Mesothelial cell of epicardium (in vitro differentiated cells): ENCODE measurements around the gene LYZL2. TPM values are rescaled to one million over a fixed set of nuclear protein-coding genes. Genes with fewer than 3 reads are reported as not detected.
"Not testable (repeated sequence)": the region's sequence is repeated elsewhere in the genome, so short reads cannot be mapped to it uniquely, and the experiment has no call there.

Experiments used
- DNase-seq, 2 experiments: peaks; one replicate each; pipeline ENCODE4 v3.0.0; 2021; ENCODE audit warnings: low spot score in 2 of 2; ENCODE audit not compliant: unreplicated experiment in 2 of 2
- H3K27ac Mint-ChIP-seq: 2 replicates; pipeline ENCODE4 v1.8.0; 2021; ENCODE audit warnings: mixed read lengths
- H3K27me3 Mint-ChIP-seq: 2 replicates; pipeline ENCODE4 v1.8.0; 2021; ENCODE audit warnings: low read depth, mixed read lengths
- H3K36me3 Mint-ChIP-seq: 2 replicates; pipeline ENCODE4 v1.8.0; 2021; ENCODE audit warnings: mixed read lengths
- H3K4me1 Mint-ChIP-seq: 2 replicates; pipeline ENCODE4 v1.8.0; 2021; ENCODE audit warnings: mixed read lengths
- H3K4me3 Mint-ChIP-seq: 2 replicates; pipeline ENCODE4 v1.8.0; 2021; ENCODE audit warnings: mild to moderate bottlenecking, moderate library complexity, mixed read lengths
- H3K9me3 Mint-ChIP-seq: 2 replicates; pipeline ENCODE4 v1.8.0; 2021; ENCODE audit warnings: mixed read lengths
- total RNA-seq: library from RNA; stranded (reverse); gene quantifications from 3 replicates; pipeline ENCODE4 v1.2.1, GENCODE V29; 2021
- TF ChIP-seq, protein P1 (sequence below): fragments of 200-600 bp; sonication (generic); IDR thresholded peaks from one replicate; pipeline ENCODE4 v1.5.0; 2021; ENCODE audit warnings: antibody characterized with exemption; ENCODE audit not compliant: unreplicated experiment

The LYZL2 gene
- total RNA-seq, 1 donor from 2014 or later = not detected

DNA sequence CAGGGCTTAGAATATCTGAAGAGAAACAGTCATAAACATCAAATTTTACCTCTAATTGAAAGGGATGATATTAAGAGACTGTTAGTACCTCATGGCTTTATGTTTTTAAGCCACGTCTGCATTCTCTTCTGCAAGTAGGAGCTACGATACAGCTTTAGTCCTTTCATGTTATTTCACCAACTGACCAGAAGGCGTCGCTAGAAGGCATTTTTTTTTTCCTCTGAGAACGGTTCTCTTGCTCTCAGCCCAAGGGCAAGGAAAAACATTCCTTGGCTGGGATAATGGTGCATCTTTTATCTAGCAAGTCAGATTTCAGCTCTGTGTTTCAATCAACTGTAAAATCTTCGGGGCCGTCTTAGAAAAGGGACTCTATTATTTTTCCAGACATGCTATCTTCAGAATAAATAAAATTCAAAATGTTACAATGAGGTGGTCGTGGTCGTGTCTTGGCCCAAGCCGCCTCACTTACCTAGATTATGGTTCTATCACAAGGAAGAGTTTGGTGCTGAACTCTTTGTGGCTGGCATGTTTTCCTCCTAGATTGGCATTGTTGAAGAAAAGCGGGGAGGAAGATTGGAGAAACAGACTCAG is 41.6 kb upstream of the LYZL2 start:
- TF ChIP-seq, protein P1, sequence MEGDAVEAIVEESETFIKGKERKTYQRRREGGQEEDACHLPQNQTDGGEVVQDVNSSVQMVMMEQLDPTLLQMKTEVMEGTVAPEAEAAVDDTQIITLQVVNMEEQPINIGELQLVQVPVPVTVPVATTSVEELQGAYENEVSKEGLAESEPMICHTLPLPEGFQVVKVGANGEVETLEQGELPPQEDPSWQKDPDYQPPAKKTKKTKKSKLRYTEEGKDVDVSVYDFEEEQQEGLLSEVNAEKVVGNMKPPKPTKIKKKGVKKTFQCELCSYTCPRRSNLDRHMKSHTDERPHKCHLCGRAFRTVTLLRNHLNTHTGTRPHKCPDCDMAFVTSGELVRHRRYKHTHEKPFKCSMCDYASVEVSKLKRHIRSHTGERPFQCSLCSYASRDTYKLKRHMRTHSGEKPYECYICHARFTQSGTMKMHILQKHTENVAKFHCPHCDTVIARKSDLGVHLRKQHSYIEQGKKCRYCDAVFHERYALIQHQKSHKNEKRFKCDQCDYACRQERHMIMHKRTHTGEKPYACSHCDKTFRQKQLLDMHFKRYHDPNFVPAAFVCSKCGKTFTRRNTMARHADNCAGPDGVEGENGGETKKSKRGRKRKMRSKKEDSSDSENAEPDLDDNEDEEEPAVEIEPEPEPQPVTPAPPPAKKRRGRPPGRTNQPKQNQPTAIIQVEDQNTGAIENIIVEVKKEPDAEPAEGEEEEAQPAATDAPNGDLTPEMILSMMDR = peak; percentile 88
- H3K36me3 Mint-ChIP-seq = no peaks in the 10 kb centered on the region
- no peak overlapping the region for H3K4me3 Mint-ChIP-seq
- H3K9me3 Mint-ChIP-seq = no peaks in the 10 kb centered on the region
- no peaks in the 10 kb centered on the region for H3K4me1 Mint-ChIP-seq
- DNase-seq = peak in 1 of 2 experiments; percentile 48
- H3K27ac Mint-ChIP-seq = no peak overlapping the region
- no peaks in the 10 kb centered on the region for H3K27me3 Mint-ChIP-seq

DNA sequence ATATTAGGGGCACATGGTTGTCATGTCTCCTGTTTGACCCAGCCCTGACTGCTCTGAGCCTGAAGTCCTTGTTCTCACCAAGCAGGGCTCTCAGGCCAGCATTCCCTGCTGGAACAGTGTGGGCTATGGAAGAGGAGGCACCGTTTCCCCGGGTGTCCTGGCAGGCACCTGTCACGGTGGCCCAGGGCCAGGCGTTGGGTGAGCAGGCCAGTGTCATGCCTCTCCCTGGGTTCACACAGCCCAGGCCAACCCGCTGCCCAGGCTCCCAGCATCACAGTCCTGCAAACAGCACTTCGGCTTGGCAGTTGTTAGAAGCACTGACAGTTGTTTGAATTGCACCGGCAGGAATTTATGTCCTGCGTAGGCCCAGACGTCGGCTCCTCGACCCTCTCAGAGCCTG is 38.4 kb upstream of the LYZL2 start:
- not testable (repeated sequence) for H3K27ac Mint-ChIP-seq, H3K4me1 Mint-ChIP-seq, H3K4me3 Mint-ChIP-seq, H3K36me3 Mint-ChIP-seq, H3K27me3 Mint-ChIP-seq, DNase-seq, H3K9me3 Mint-ChIP-seq

DNA sequence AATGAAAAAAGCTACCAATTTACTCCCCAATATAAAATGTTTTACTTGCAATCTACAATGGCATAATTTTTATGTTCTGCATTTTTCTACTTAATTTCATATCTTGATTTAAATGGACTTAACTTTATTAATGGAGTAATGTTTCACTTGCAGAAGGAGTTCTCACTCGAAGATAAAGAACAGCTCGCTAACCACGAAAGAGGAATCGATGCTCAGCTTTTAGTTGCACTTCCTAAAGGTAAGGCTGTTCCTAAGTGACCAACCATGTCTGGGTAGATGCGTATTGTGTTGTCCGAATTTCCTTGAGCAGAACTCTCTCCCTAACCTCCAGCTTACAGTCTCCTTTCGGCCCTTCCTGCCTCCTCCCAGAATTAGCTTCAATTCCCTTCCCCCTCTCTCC is 33.9 kb upstream of the LYZL2 start:
- H3K36me3 Mint-ChIP-seq, H3K27ac Mint-ChIP-seq, H3K9me3 Mint-ChIP-seq, H3K4me3 Mint-ChIP-seq, H3K4me1 Mint-ChIP-seq, DNase-seq: not testable (repeated sequence)
- peaks cover 10% of the 10 kb centered on the region for H3K27me3 Mint-ChIP-seq

DNA sequence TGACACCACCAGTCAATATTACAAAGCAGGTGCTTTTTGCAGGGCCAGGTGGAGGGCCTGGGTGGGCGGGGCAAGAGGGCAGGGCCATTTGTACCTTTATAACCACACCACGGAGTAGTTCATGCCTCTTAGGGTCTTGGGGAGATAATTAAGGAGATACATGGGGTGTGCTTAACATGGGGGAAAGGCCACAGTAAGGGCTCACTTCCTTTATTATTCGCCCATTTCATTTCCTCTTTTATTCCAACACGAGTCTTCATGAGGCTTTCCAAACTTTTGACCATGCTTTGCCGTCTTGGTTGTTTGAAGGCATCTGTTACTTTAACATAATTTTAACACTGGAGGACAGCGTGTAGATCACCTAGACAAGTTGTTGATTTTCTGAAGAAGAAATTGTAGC is 33.3 kb upstream of the LYZL2 start:
- no peak for DNase-seq
- no peaks in the 10 kb centered on the region for H3K36me3 Mint-ChIP-seq
- H3K4me1 Mint-ChIP-seq = no peaks in the 10 kb centered on the region
- no peaks in the 10 kb centered on the region for H3K9me3 Mint-ChIP-seq
- H3K27ac Mint-ChIP-seq = no peak overlapping the region
- TF ChIP-seq, protein P1 = no peak
- peaks cover 13% of the 10 kb centered on the region for H3K27me3 Mint-ChIP-seq
- no peak overlapping the region for H3K4me3 Mint-ChIP-seq

DNA sequence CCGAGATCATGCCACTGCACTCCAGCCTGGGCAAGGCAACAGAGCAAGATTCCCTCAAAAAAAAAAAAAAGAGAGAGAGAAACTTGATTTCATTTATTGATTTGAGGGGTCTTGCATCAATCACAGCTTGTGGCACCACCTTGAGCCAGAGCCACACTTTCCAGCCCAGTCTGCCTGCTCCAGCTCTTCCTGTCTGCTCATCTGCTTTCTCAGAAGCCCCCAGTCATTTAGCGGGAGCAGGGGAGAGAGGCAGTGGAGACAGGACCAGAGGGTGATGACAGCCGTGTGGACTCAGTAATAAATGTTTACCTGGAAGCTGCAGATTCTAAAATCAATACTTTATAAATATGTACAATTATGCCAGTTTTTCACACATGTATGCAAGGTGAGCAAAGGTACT is 30.8 kb upstream of the LYZL2 start:
- peaks cover 22% of the 10 kb centered on the region for H3K27me3 Mint-ChIP-seq
- DNase-seq, H3K4me3 Mint-ChIP-seq, H3K4me1 Mint-ChIP-seq, H3K27ac Mint-ChIP-seq, H3K9me3 Mint-ChIP-seq, H3K36me3 Mint-ChIP-seq: not testable (repeated sequence)

DNA sequence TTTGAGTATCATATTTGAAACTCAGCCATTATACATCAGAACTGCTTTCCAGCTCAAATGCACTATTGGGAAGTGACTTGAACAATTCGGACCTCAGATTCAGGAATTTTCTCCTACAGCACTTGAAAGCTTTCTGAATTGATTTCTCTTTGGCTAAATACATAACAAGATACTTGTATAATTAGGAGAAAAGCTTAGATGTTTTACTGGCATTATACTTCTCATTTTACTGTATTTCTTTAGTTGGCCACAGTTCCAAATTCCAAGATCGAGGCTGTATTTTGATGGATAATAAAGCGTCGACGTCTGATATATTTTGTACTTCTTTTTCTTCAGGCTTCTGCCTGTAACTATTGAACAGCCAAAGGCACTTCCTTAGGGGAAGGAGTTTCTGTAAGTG is 26.7 kb upstream of the LYZL2 start:
- no peak overlapping the region for H3K27ac Mint-ChIP-seq
- H3K9me3 Mint-ChIP-seq = peaks cover 3% of the 10 kb centered on the region
- peaks cover 25% of the 10 kb centered on the region for H3K27me3 Mint-ChIP-seq
- no peak overlapping the region for H3K4me3 Mint-ChIP-seq
- no peaks in the 10 kb centered on the region for H3K4me1 Mint-ChIP-seq
- TF ChIP-seq, protein P1 = no peak
- H3K36me3 Mint-ChIP-seq = no peaks in the 10 kb centered on the region
- no peak for DNase-seq

DNA sequence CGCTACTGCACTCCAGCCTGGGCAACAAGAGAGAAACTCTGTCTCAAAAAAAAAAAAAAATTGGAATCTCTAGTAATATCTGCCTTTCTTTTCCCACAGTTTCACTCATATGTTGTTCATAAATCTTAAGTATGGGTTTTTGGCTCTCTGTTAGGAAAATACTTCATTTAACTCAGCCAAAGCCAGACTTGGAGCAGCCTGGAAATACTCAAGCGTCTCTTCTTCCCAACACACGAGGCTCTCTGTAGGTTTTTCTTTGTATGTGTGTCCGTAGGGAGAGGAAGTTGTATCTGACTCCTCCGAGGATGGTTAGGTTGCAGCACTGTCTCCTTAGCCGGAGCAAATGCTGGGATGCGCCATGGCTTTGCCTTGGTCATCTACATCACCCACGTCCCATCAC is 25.4 kb upstream of the LYZL2 start:
- H3K27me3 Mint-ChIP-seq = peaks cover 25% of the 10 kb centered on the region
- not testable (repeated sequence) for H3K4me1 Mint-ChIP-seq, H3K9me3 Mint-ChIP-seq, H3K27ac Mint-ChIP-seq, H3K36me3 Mint-ChIP-seq, H3K4me3 Mint-ChIP-seq, DNase-seq

DNA sequence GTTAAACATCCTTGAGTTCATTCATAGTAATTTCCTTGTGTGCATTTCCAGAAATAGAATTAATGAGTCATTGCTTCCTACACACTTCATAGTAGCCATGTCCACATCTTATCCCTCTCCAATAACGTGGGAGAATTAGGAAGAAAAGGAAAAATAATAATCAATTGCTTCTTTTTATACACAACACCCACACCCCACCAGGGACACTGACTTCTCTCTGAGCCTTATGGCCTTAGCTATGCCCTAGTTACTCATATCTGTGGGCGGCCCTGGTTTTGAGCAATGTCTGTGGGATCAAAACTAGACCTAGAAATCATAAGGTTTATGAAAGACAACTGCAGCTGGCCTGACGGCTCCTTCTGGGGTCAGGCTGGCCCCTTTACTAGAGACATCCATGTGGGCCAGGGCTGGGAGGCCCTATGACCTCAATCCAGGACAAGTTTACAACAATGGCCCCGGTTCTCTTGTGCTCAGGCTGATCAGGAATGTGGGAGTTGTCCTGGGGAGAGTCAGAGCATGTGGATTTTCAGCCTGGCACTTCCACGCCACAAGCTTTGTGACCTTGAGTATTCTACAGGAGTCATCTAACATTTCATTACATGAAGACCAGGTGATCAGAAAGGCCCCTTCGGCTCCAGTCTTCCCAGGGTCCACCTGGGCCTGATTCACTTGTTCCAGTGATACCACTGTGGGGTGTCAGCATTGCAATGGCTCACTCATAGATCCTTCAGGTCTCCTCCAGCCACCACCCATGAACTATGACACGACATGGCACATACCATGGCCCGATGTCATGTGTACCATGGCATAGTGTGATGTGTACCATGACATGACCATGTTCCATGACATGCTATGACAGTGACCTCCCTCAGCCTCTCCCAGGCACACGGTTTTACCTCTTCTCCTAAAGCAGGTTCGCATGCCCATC is 22.2 kb upstream of the LYZL2 start:
- H3K27ac Mint-ChIP-seq, H3K27me3 Mint-ChIP-seq, H3K36me3 Mint-ChIP-seq, H3K9me3 Mint-ChIP-seq, DNase-seq, H3K4me3 Mint-ChIP-seq, H3K4me1 Mint-ChIP-seq: not testable (repeated sequence)
